MG63 (cell line): ENCODE results near the gene SPATS2L. TPM values are rescaled to one million over a fixed set of nuclear protein-coding genes. Genes with fewer than 3 reads are reported as not detected.
A peak's percentile ranks its signal among the peaks of the same experiment; 100 is the strongest.

Source experiments
- DNase-seq: peaks from one replicate; pipeline ENCODE4 v3.0.0-alpha.2; 2020
- H3K27me3 ChIP-seq: fragments of 250-450 bp; sonication (Bioruptor Pico); 2 replicates; pipeline ENCODE4 v1.5.1; 2020; ENCODE audit warnings: mild to moderate bottlenecking, moderate library complexity
- H3K36me3 ChIP-seq: fragments of 250-450 bp; sonication (Bioruptor Pico); 2 replicates; pipeline ENCODE4 v1.5.1; 2020; ENCODE audit warnings: mild to moderate bottlenecking, moderate library complexity
- H3K4me3 ChIP-seq: fragments of 250-450 bp; sonication (Bioruptor Pico); 2 replicates; pipeline ENCODE4 v1.5.1; 2020; ENCODE audit warnings: mild to moderate bottlenecking, moderate library complexity
- H3K9me3 ChIP-seq: fragments of 250-450 bp; sonication (Bioruptor Pico); 2 replicates; pipeline ENCODE4 v1.5.1; 2020; ENCODE audit warnings: mild to moderate bottlenecking, moderate library complexity
- total RNA-seq: library from RNA; depleted of rRNA; stranded (reverse); fragments of >200 nt; shearing (Covaris generic); gene quantifications from 2 replicates; pipeline ENCODE4 v1.2.3, GENCODE V29; 2014; ENCODE audit warnings: low replicate concordance

The SPATS2L gene
- total RNA-seq, 1 experiment from 2014 or later: 26.6 TPM

DNA sequence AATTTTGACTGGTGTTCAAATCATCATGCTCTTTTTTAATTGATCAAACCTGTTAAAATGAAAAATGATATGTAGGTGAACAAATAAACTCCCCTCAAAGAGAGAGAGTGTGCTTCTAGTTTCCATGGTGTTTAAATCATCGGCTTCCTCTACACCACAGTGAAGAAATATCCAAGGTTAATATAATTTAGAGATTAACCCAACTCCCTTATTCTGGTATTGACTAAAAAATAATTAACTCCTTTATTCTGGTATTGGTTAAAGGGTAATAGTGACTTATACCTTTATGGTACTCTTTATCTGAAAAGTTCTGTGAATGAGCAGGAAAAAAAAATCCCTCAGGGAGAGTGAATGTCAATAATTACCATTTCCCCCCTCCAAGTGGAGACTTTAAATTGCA is 93.1 kb downstream of the SPATS2L start:
- DNase-seq: no peak
- Histone ChIP-seq H3K9me3 (no peaks in the 10 kb centered on the region; the same call in 1 of the 2 replicates), H3K36me3 (peaks cover 2% of the 10 kb centered on the region), H3K27me3 (no peaks in the 10 kb centered on the region), H3K4me3 (no peak overlapping the region)

DNA sequence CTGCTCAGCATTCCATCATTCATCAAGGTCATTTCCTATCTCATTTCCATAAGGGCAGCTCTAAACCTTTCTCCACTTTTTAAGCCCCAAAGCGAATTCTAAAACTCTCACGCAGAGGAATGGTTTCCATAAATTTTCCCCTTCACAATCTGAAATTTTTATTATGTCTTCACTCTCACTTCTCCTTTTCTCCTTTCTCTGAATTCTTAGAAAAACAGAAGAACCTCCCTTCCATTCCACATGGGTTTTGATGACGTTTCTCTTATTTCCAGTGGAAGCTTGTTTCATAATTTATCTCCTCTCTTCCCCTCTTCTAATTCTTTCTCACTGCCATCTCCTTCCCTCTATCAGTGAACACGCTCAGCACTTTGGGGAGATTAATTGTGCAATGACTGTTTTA is 97.3 kb downstream of the SPATS2L start:
- no peak for DNase-seq
- H3K27me3 ChIP-seq: no peaks in the 10 kb centered on the region
- peaks cover 2% of the 10 kb centered on the region for H3K36me3 ChIP-seq
- H3K9me3 ChIP-seq: no peaks in the 10 kb centered on the region; the same call in 1 of the 2 replicates
- H3K4me3 ChIP-seq: no peak overlapping the region

DNA sequence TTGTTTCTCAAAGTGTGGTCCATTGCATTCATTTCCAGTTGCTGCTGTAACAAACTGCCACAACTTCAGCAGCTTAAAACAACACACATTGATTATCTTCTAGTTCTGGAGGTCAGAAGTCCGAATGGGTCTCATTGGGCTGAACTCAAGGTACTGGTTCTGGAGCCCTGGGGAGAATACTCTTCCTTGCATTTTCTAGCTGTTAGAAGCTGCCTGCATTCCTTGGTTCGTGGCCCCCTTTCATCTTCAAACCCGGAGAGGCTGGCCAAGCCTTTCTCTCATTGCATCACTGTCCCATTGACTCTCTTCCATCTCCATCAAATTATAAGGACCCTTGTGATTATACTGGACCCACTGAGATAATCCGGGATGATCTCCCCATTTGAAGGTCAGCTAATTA is 98.1 kb downstream of the SPATS2L start:
- DNase-seq: no peak
- H3K9me3 ChIP-seq: no peaks in the 10 kb centered on the region; the same call in 1 of the 2 replicates
- peaks cover 2% of the 10 kb centered on the region; the same call in 1 of the 2 replicates for H3K36me3 ChIP-seq
- no peak overlapping the region for H3K4me3 ChIP-seq
- no peaks in the 10 kb centered on the region for H3K27me3 ChIP-seq

- Histone ChIP-seq H3K9me3 (no peaks in the 10 kb centered on the region; the same call in 1 of the 2 replicates), H3K27me3 (no peaks in the 10 kb centered on the region), H3K4me3 (peak overlapping the region; percentile 21), H3K36me3 (peaks cover 2% of the 10 kb centered on the region; the same call in 1 of the 2 replicates)
- peak; percentile 51 for DNase-seq
Observed at GRCh38 chr2:200405599-200406298, 99.3 kb downstream of the SPATS2L start.

GRCh38 chr2:200406379-200406778 is 99.9 kb downstream of the SPATS2L start:
- no peaks in the 10 kb centered on the region for H3K27me3 ChIP-seq
- no peaks in the 10 kb centered on the region; the same call in 1 of the 2 replicates for H3K9me3 ChIP-seq
- H3K4me3 ChIP-seq: no peak overlapping the region
- H3K36me3 ChIP-seq: peaks cover 2% of the 10 kb centered on the region; the same call in 1 of the 2 replicates
- DNase-seq: no peak

- Histone ChIP-seq H3K4me3 (no peak overlapping the region), H3K36me3 (peaks cover 1% of the 10 kb centered on the region; the same call in 1 of the 2 replicates), H3K9me3 (no peaks in the 10 kb centered on the region; the same call in 1 of the 2 replicates), H3K27me3 (no peaks in the 10 kb centered on the region)
- DNase-seq: peak; percentile 39
Observed at GRCh38 chr2:200408428-200409316, 102.2 kb downstream of the SPATS2L start.

DNA sequence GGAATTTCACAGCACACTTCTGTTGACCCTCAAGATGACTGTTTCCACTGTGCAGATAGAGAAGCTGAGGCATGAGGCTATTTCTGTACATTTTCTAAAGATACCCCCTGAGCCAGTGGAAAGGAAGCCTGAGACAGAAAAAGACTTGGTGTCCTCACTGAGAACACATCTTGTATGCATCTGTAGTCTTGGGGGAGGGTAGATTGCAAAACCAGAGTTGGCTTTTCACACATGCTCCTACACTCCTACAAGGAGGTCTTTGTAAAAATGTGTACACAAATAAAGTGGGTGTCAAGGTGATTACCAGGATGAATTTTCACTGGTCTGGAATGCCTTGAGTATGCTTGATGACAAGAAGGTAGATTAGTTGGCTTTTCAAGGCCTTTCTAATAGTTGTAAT is 105.3 kb downstream of the SPATS2L start:
- H3K4me3 ChIP-seq: no peak overlapping the region
- H3K9me3 ChIP-seq: no peaks in the 10 kb centered on the region
- no peak for DNase-seq
- no peaks in the 10 kb centered on the region for H3K27me3 ChIP-seq
- peaks cover 6% of the 10 kb centered on the region for H3K36me3 ChIP-seq

GRCh38 chr2:200414367-200414766 is 107.9 kb downstream of the SPATS2L start:
- no peak for DNase-seq
- H3K27me3 ChIP-seq: no peaks in the 10 kb centered on the region
- no peaks in the 10 kb centered on the region for H3K9me3 ChIP-seq
- H3K4me3 ChIP-seq: no peak overlapping the region
- H3K36me3 ChIP-seq: peaks cover 14% of the 10 kb centered on the region

GRCh38 chr2:200415455-200415854 is 109.0 kb downstream of the SPATS2L start:
- DNase-seq: no peak
- Histone ChIP-seq H3K36me3 (peaks cover 15% of the 10 kb centered on the region), H3K4me3 (no peak overlapping the region), H3K9me3 (no peaks in the 10 kb centered on the region), H3K27me3 (no peaks in the 10 kb centered on the region)

DNA sequence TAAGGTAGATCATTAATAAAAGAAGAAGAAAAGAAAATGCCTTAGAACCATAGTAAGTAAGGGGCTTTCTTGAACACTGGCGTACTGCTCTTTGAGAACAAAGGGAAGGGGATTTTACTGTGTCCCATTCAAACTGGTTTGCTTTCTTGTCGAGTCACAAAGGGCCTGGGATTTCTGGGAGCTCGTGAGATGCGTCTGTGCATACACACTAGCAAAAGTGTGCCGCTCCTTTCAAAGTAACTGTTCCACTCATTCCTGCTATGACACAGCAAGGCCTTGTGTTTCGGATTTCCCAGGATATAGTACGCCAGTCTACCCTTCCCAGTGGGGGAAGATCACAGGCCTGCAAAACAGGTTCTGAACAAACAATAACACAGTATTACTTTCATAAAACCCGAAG is 110.4 kb downstream of the SPATS2L start:
- DNase-seq: no peak
- H3K9me3 ChIP-seq: no peaks in the 10 kb centered on the region
- H3K4me3 ChIP-seq: no peak overlapping the region
- no peaks in the 10 kb centered on the region for H3K27me3 ChIP-seq
- H3K36me3 ChIP-seq: peaks cover 22% of the 10 kb centered on the region

GRCh38 chr2:200417366-200417765 is 110.9 kb downstream of the SPATS2L start:
- no peaks in the 10 kb centered on the region for H3K9me3 ChIP-seq
- no peaks in the 10 kb centered on the region for H3K27me3 ChIP-seq
- DNase-seq: no peak
- no peak overlapping the region for H3K4me3 ChIP-seq
- peaks cover 22% of the 10 kb centered on the region for H3K36me3 ChIP-seq

- DNase-seq: no peak
- peaks cover 29% of the 10 kb centered on the region for H3K36me3 ChIP-seq
- no peaks in the 10 kb centered on the region for H3K9me3 ChIP-seq
- no peak overlapping the region for H3K4me3 ChIP-seq
- no peaks in the 10 kb centered on the region for H3K27me3 ChIP-seq
Observed at GRCh38 chr2:200418399-200418798, 111.9 kb downstream of the SPATS2L start.

GRCh38 chr2:200419325-200419724 is 112.8 kb downstream of the SPATS2L start:
- no peak for DNase-seq
- no peaks in the 10 kb centered on the region for H3K27me3 ChIP-seq
- H3K9me3 ChIP-seq: no peaks in the 10 kb centered on the region
- H3K4me3 ChIP-seq: no peak overlapping the region
- peaks cover 29% of the 10 kb centered on the region for H3K36me3 ChIP-seq

GRCh38 chr2:200421270-200421669 is 114.8 kb downstream of the SPATS2L start:
- no peak for DNase-seq
- Histone ChIP-seq H3K27me3 (no peaks in the 10 kb centered on the region), H3K9me3 (no peaks in the 10 kb centered on the region), H3K4me3 (no peak overlapping the region), H3K36me3 (peaks cover 29% of the 10 kb centered on the region)

DNA sequence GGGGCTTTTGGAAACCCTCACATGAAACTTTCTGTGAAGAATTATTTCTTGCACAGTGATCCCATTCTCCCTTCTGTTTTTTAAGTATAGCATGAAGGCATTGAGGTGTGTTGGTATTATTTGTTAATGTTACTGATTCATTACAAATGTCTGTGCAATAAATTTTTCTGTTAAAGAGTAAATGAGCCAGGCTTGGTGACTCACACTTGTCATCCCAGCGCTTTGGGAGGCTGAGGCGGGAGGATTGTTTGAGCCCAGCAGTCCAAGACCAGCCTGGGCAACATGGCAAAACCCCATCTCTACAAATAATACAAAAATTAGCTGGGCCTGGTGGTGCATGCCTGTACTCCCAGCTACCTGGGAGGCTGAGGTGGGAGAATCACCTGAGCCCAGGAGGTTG is 115.6 kb downstream of the SPATS2L start:
- Histone ChIP-seq H3K4me3 (no peak overlapping the region), H3K36me3 (peaks cover 22% of the 10 kb centered on the region), H3K9me3 (no peaks in the 10 kb centered on the region), H3K27me3 (no peaks in the 10 kb centered on the region)
- no peak for DNase-seq

GRCh38 chr2:200422532-200423261 is 116.2 kb downstream of the SPATS2L start:
- no peak for DNase-seq
- H3K4me3 ChIP-seq: no peak overlapping the region
- no peaks in the 10 kb centered on the region for H3K27me3 ChIP-seq
- peaks cover 18% of the 10 kb centered on the region for H3K36me3 ChIP-seq
- no peaks in the 10 kb centered on the region for H3K9me3 ChIP-seq

GRCh38 chr2:200423541-200423940 is 117.0 kb downstream of the SPATS2L start:
- H3K36me3 ChIP-seq: peaks cover 20% of the 10 kb centered on the region
- H3K27me3 ChIP-seq: no peaks in the 10 kb centered on the region
- no peak overlapping the region for H3K4me3 ChIP-seq
- DNase-seq: no peak
- no peaks in the 10 kb centered on the region for H3K9me3 ChIP-seq
